HEK293 (cell line): ENCODE data around the gene UTP25.

Experiments used
- CTCF ChIP-seq: fragments of 450-650 bp; formaldehyde crosslinking; IDR thresholded peaks from 2 replicates; pipeline ENCODE4 v1.5.1; 2016; ENCODE audit warnings: missing biosample characterization, missing genetic modification characterization
- PRDM10 ChIP-seq: fragments of 450-650 bp; formaldehyde crosslinking; IDR thresholded peaks from 2 replicates; pipeline ENCODE4 v1.5.1; 2016; ENCODE audit warnings: missing biosample characterization, missing genetic modification characterization
- YY1 ChIP-seq: fragments of 450-650 bp; formaldehyde crosslinking; IDR thresholded peaks from 2 replicates; pipeline ENCODE4 v1.5.1; 2018; ENCODE audit warnings: missing biosample characterization, missing genetic modification characterization
- ZNF140 ChIP-seq: fragments of 450-650 bp; formaldehyde crosslinking; IDR thresholded peaks from 2 replicates; pipeline ENCODE4 v1.5.1; 2016; ENCODE audit warnings: missing biosample characterization, missing genetic modification characterization
- ZNF24 ChIP-seq: fragments of 450-650 bp; formaldehyde crosslinking; IDR thresholded peaks from 2 replicates; pipeline ENCODE4 v1.5.1; 2016; ENCODE audit warnings: missing biosample characterization, missing genetic modification characterization
- ZNF26 ChIP-seq: fragments of 450-650 bp; formaldehyde crosslinking; IDR thresholded peaks from 2 replicates; pipeline ENCODE4 v1.5.1; 2016; ENCODE audit warnings: missing biosample characterization, missing genetic modification characterization
- ZNF362 ChIP-seq: fragments of 450-650 bp; formaldehyde crosslinking; IDR thresholded peaks from 2 replicates; pipeline ENCODE4 v1.5.1; 2016; ENCODE audit warnings: missing biosample characterization, missing genetic modification characterization
- ZNF473 ChIP-seq: fragments of 450-650 bp; formaldehyde crosslinking; IDR thresholded peaks from 2 replicates; pipeline ENCODE4 v1.5.1; 2017; ENCODE audit warnings: missing biosample characterization, missing genetic modification characterization
- ZNF629 ChIP-seq: fragments of 450-650 bp; formaldehyde crosslinking; IDR thresholded peaks from 2 replicates; pipeline ENCODE4 v1.5.1; 2017; ENCODE audit warnings: missing biosample characterization, missing genetic modification characterization
- ZNF792 ChIP-seq: fragments of 450-650 bp; formaldehyde crosslinking; IDR thresholded peaks from 2 replicates; pipeline ENCODE4 v1.5.1; 2016; ENCODE audit warnings: missing biosample characterization, missing genetic modification characterization

- TF ChIP-seq CTCF (tag by site-specific recombination) (no peak), ZNF362 (no peak), ZNF140 (tag by site-specific recombination) (no peak), ZNF629 (tag by site-specific recombination) (no peak), ZNF24 (no peak), PRDM10 (tag by site-specific recombination) (no peak), ZNF792 (tag by site-specific recombination) (no peak), YY1 (no peak), ZNF473 (no peak), ZNF26 (tag by site-specific recombination) (no peak)
Observed at GRCh38 chr1:209802780-209803152, 25.0 kb upstream of the UTP25 start.
